Measurements from ENCODE around the gene SIDT1.
A peak's percentile ranks its signal among the peaks of the same experiment; 100 is the strongest.

SIDT1 gene

DNA sequence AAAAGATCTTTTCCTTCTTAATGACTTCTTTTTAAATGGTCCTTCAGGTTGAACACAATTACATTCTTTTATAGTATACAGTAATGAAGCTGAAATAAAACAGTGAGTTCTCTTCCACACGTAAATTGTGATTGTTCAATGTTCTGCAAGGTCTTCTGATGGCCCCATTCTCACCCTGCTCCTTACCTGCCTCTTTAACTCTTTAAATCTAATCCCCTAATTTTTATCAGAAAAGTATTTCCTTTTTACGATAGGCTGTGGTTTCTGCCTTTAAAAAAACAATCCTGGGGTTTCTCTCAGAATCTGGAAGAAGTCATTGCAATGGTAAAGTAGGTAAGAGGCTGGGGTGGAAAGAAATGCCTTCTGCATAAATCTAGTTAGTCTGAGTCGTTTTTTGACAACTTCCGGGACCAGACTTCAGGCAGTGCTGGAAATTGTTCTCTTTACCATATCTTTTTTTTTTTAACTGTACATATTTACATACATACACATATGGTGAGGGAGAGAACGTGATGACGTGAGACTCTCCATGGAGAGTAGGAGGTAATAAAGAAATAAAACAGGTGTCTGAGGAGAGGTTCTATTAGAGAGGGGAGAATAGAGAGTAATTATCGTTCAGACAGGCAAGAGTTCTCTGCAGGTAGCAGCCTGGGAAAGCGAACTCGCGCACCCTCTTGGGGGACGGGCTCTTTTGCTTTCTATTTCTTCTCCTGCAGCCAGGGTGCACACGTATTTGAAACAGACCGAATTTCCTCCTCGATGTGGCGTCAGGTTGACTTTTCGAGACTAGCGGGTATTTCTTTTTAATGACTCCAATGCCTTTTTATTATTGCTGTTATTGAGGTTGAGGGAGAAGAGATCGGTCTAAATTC is at the start of gene SIDT1:
Gene SIDT1, plus strand, starts transcription at position 730 of the 872 bp plus-strand sequence. CDS start 467 bp downstream, outside the sequence.
- DNase-seq, result peak in 1 of 2 donors; percentile 23

DNA sequence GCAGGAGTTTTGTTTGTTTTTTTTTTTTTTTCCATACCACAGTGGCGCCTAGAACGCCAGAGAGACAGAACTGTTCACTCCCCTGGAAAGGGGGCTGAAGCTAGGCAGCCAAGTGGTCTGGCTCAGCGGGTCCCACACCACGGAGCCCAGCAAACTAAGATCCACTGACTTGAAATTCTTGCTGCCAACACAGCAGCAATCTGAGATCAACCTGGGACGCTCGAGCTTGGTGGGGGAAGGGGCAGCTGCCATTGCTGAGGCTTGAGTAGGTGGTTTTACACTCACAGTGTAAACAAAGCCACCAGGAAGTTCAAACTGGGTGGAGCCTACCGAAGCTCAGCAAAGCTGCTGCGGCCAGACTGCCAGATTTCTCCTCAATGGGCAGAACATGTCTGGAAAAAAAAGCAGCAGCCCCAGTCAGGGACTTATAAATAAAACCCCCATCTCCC is 47.2 kb upstream of the SIDT1 start:
- no peak for DNase-seq

GRCh38 chr3:113495035-113495434 is 37.3 kb upstream of the SIDT1 start:
- peak; percentile 23 to 59 for DNase-seq

- DNase-seq, result peak in 1 of 2 donors; percentile 9
These were observed 35.4 kb upstream of the SIDT1 start for GRCh38 chr3:113496924-113497323.

GRCh38 chr3:113498221-113499005 is 33.9 kb upstream of the SIDT1 start:
- no peak for DNase-seq

- no peak for DNase-seq
These were observed 33.3 kb upstream of the SIDT1 start for GRCh38 chr3:113499081-113499480.

GRCh38 chr3:113501597-113501996 is 30.8 kb upstream of the SIDT1 start:
- no peak for DNase-seq

DNA sequence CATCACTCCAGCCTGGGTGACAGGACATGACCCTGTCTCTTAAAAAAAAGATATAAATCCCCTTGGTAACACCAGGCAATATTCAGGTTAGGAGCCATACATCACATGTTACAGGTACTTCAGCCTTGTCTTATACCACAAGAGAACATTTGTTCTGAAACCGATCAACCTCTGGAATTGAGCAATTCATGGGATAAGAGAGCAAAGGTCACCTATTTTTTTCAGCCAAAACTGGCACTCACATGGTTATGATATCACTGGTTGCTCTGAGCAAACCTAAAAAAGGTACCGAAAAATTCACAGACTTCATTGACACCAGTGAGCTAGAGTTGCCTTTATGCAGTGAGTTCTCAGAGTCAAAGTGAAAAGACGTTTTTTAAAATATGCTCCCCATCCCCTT is 26.5 kb upstream of the SIDT1 start:
- no peak for DNase-seq

DNA sequence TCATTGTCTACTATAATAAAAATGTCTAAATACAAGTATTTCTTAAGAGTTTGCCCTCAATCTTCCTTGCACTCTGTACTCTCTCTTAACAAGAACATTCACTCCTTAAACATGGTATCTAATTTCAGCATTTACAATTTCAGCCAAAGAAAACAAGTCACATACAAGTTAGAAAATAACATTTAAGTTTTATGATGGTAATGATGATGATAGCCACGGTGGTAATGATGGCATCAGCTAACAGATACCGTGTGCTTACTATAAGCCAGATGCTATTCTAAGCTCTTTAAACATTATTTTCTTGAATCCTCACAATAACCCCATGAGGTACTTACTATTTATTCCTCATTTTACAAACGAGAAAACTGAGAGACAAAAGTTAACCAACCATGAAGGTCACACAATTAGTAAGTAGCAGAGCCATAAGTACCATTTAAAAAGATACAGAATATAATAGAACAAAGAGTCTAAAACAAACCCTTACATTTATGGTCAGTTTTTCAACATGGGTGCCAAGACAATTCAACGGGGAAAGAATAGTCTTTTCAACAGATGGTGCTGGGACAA is 24.8 kb upstream of the SIDT1 start:
- no peak for DNase-seq

DNA sequence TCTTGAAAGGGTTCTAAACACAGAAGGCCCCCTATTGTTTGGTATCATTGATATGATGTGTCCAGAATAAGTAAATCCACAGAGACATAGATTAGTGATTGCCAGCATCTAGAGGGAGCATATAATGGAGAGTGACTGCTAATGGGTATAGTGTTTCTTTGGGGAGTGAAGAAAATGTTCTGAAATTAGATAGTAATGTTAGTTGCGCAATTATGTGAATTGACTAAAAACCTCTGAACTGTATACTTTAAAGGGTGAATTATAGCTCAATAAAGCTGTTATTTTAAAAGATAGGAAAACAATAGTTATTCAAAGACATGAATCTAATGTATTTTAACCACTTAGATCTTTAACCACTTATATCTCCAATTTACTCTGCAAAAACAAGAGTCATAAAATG is 23.4 kb upstream of the SIDT1 start:
- no peak for DNase-seq

GRCh38 chr3:113514265-113514769 is 18.0 kb upstream of the SIDT1 start:
- no peak for DNase-seq

DNA sequence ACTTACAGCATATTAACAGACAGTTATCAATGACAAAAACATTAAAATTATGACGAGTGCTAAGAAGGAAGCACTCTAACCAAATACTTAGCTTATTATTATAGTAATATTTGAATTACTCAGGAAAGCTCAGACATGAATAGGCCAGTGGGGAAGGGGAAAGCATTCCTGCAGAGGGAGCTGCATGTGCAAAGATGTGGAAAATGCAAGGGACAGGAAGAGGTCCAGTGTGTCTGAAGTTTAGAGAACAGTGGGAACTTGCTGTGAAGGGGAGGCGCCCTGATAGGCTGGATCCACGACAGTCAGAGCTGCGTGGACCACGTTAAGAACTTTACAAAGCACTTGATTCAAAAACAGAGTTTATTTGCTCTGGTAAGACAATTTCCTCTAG is 16.2 kb upstream of the SIDT1 start:
- DNase-seq, result no peak

DNA sequence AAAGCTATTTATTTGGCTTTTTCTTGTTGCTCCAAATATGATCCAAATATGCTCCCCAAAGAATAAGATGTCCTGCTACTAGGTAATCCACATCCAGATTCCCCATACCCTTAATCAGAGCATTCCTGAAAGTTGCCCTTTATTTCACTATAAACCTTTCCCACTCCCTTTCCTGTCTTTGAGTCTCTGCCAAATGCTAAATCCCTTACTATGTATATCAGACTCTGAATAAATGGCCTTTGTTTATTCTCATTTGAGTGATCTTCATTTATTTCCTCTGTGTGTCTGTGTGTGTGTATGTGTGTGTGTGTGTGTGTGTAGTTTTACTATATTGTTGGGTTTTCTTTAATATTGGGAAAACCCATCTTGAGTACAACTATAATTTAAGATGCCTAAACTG is 10.4 kb upstream of the SIDT1 start:
- no peak for DNase-seq

DNA sequence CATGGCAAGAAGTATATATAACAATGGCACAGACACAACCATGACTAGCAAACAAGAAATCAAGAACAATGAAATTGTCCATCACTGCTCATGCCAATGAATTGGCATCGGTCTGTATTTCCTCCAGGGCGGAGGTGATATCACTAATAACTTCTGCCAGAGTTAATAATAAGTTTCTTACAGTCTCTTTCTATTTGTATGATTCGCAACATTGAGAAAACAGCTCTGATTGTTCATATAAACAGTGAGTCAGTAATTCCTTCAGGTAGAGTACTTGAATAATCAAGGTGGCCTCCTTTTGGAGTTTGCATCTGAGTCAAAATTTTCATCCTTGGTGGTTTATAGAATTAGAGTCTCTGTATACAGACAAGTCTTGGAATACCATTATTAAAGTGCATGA is 9.1 kb upstream of the SIDT1 start:
- no peak for DNase-seq

- DNase-seq, result peak in 1 of 2 donors; percentile 9
These were observed 561 bp downstream of the SIDT1 start for GRCh38 chr3:113532698-113533533.

DNA sequence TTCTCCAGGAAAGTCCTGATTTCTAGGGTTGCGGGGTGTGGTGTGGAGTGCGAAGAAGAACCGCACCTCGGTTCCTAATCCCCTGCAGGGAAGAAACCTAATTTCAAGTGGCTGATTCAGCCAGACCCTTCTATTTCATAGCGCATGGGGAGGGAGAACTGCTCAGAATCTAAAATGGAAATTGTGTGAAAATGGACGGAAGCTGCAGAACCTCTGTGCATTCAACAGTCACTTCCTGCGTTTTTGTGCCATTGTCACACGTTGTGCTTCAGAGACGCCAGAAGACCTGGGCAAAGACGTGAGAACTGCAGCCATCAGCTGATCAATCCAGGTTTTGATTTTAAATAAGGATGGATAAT is 1.2 kb downstream of the SIDT1 start:
- peak in 1 of 2 donors; percentile 9 for DNase-seq

DNA sequence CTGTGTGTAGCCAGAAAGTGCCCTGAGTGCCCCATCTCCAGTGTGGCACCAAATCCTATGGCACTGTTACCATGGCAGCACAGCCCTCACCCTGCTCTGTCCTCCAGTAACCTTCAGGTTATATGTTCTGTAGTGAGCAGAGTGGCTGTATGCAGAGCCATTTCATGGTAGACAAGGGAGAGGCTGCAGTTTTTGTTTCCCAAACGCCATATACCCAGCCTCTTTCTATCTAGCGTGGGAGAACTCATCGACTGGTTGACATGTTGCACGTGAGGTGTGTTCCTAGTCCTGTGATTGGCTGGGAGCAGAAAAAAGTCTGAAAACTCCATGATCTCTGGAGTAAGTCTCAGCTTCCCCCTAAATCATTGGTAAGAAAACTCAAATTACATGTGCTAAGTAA is 2.0 kb downstream of the SIDT1 start:
- DNase-seq, result no peak

GRCh38 chr3:113535898-113536297 is 3.5 kb downstream of the SIDT1 start:
- DNase-seq, result no peak

DNA sequence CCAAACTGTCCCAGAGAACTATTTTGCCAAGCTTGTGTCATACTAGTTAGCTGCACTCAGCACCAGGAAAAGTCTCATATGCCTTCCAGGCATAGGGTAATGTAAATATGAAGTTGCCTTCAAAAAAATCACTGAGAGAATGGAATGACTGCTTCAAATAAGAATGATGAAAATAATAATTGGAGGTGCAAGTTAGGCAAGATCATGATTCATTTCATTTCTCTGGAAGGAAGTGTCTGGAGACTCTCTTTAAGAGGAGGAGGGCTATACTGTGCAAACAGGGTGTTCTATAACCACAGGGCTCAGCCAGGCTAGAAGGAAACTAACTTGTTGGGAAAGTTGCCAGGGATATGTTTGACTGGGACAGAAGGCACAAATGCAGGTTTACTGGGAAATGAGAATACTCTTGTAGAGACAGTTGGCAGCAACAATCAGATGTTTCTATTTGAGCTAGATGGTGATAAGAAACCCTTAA is 4.3 kb downstream of the SIDT1 start:
- DNase-seq, result no peak

DNA sequence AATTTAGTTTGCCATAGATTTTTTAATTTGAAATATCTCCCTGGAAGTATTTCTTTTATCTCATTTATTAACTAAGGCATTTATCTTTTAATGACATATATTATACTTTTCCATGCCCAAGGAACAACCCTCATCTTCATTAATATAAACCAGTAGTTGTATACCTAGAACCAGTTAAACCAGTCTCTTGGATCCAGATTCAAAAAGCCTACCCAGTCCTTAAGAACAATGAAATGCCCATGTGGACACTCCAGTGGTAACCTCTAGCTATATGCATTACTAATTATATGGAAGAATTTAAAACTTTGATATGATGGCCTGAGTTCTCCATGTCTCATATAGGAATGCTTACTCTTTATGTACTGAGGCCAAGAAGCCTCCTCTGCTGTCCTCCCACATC is 4.8 kb downstream of the SIDT1 start:
- no peak for DNase-seq

GRCh38 chr3:113541519-113541918 is 9.2 kb downstream of the SIDT1 start:
- no peak for DNase-seq

DNA sequence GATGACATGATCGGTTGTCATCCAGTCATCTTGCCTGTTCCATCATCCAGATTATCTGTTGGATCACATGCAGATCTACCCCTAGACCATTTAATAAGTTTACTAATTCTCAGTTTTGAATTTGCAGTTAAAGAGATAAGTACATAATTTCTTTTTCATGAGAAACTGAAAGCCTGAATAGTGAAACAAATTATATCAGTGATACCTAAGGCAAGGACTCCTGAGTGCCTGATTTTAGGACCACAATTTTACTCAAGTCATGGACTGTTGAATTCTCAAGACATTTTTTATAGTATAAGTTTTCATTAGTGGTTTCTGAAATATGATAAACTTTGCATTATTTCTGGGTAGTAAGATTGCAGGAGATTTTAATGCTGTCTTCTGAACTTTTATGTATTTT is 13.2 kb downstream of the SIDT1 start:
- DNase-seq, result no peak
